GM15510 (cell line): ENCODE data around the gene NSMF.

Experiments
- POLR2A ChIP-seq: IDR thresholded peaks from 3 replicates; pipeline ENCODE4 v1.6.1; 2011; ENCODE audit warnings: borderline replicate concordance; ENCODE audit not compliant: insufficient read length; ENCODE audit errors: extremely low read depth

NSMF gene

GRCh38 chr9:137449081-137449844 lies 9.9 kb downstream of the NSMF start:
- no peak for TF ChIP-seq POLR2A

- TF ChIP-seq POLR2A = no peak
Observed at GRCh38 chr9:137448602-137448962, 10.6 kb downstream of the NSMF start.

GRCh38 chr9:137447722-137448601 lies 11.2 kb downstream of the NSMF start:
- TF ChIP-seq POLR2A = no peak

- no peak for TF ChIP-seq POLR2A
Observed at GRCh38 chr9:137446851-137447471, 12.2 kb downstream of the NSMF start.

GRCh38 chr9:137445930-137446431 lies 13.2 kb downstream of the NSMF start:
- TF ChIP-seq POLR2A = no peak

GRCh38 chr9:137445275-137445807 lies 13.8 kb downstream of the NSMF start:
- no peak for TF ChIP-seq POLR2A

GRCh38 chr9:137444106-137444790 lies 14.9 kb downstream of the NSMF start:
- no peak for TF ChIP-seq POLR2A

- TF ChIP-seq POLR2A = no peak
Observed at GRCh38 chr9:137441935-137442321, 17.2 kb downstream of the NSMF start.

GRCh38 chr9:137441289-137441934 lies 17.7 kb downstream of the NSMF start, which contains the start of gene ENTPD8:
ENTPD8 (minus strand) TSS chr9:137441357; CDS start chr9:137438285, 3,072 bp downstream.
- no peak for TF ChIP-seq POLR2A

- TF ChIP-seq POLR2A = no peak
Observed at GRCh38 chr9:137439158-137439714, 19.9 kb downstream of the NSMF start.

- no peak for TF ChIP-seq POLR2A
Observed at GRCh38 chr9:137438591-137439157, 20.5 kb downstream of the NSMF start.

- no peak for TF ChIP-seq POLR2A
Observed at GRCh38 chr9:137437691-137438590, 21.2 kb downstream of the NSMF start.
